ENCODE data around the gene KRTAP19-1.

The KRTAP19-1 gene

GRCh38 chr21:30444204-30444603 lies 36.0 kb downstream of the KRTAP19-1 start:
- CTCF ChIA-PET, result interaction anchor here (0.6 to 2.5 kb wide), 3 partner anchors 8 to 98 kb away, joined by 3 to 8 read pairs (median 3); no protein-coding TSS in a partner anchor
- POLR2A ChIA-PET, result no interaction called here

GRCh38 chr21:30443226-30443625 lies 36.9 kb downstream of the KRTAP19-1 start:
- no peak for TF ChIP-seq FOXK2 (IDR thresholded peaks at IDR 0.05)
- no peak for TF ChIP-seq TARDBP (IDR thresholded peaks at IDR 0.05)
- TF ChIP-seq HDGF (IDR thresholded peaks at IDR 0.05; ENCODE audit: borderline replicate concordance), result no peak
- TF ChIP-seq ARNT (IDR thresholded peaks at IDR 0.05), result no peak
- no peak for TF ChIP-seq SUZ12 (IDR thresholded peaks at IDR 0.05)
- no peak for TF ChIP-seq LEF1 (IDR thresholded peaks at IDR 0.05; ENCODE audit: borderline replicate concordance)
- TF ChIP-seq, protein P1, sequence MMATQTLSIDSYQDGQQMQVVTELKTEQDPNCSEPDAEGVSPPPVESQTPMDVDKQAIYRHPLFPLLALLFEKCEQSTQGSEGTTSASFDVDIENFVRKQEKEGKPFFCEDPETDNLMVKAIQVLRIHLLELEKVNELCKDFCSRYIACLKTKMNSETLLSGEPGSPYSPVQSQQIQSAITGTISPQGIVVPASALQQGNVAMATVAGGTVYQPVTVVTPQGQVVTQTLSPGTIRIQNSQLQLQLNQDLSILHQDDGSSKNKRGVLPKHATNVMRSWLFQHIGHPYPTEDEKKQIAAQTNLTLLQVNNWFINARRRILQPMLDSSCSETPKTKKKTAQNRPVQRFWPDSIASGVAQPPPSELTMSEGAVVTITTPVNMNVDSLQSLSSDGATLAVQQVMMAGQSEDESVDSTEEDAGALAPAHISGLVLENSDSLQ (IDR thresholded peaks at IDR 0.05), result no peak
- no peak for TF ChIP-seq CTBP1 (IDR thresholded peaks at IDR 0.05; ENCODE audit: borderline replicate concordance)
- TF ChIP-seq FOXA1 (IDR thresholded peaks at IDR 0.05), result no peak
- no peak for TF ChIP-seq SP1 (IDR thresholded peaks at IDR 0.05)
- TF ChIP-seq NFRKB (IDR thresholded peaks at IDR 0.05), result no peak
- TF ChIP-seq BHLHE40 (IDR thresholded peaks at IDR 0.05; ENCODE audit: borderline replicate concordance), result no peak
- no peak for TF ChIP-seq ELF4 (IDR thresholded peaks at IDR 0.05)
- no peak for TF ChIP-seq ZNF384 (IDR thresholded peaks at IDR 0.05)
- TF ChIP-seq FOXM1 (IDR thresholded peaks at IDR 0.05; ENCODE audit: borderline replicate concordance), result no peak
- ChIA-PET CTCF (interaction anchor here (0.6 to 2.5 kb wide), 5 partner anchors 9 to 648 kb away, joined by 3 to 8 read pairs (median 3); no protein-coding TSS in a partner anchor), POLR2A (interaction anchor here (0.7 kb wide), 1 partner anchor 34 kb away, joined by 6 read pairs; no protein-coding TSS in a partner anchor)
- no peak for DNase-seq (ENCODE audit: extremely low spot score)

More at GRCh38 chr21:30444204-30444603, 36.0 kb downstream of the KRTAP19-1 start:
- DNase-seq (ENCODE audit: extremely low spot score), result no peak
- TF ChIP-seq L3MBTL2 (conservative IDR thresholded peaks at IDR 0.05) (no peak), FOXA1 (IDR thresholded peaks at IDR 0.05) (no peak), ELF4 (IDR thresholded peaks at IDR 0.05) (no peak), TARDBP (IDR thresholded peaks at IDR 0.05) (no peak), ARNT (IDR thresholded peaks at IDR 0.05) (no peak), BHLHE40 (IDR thresholded peaks at IDR 0.05; ENCODE audit: borderline replicate concordance) (no peak), CTBP1 (IDR thresholded peaks at IDR 0.05; ENCODE audit: borderline replicate concordance) (no peak), FOXK2 (IDR thresholded peaks at IDR 0.05) (no peak), FOXM1 (IDR thresholded peaks at IDR 0.05; ENCODE audit: borderline replicate concordance) (no peak), LEF1 (IDR thresholded peaks at IDR 0.05; ENCODE audit: borderline replicate concordance) (no peak), SUZ12 (IDR thresholded peaks at IDR 0.05) (no peak)
- TF ChIP-seq, protein P1 (IDR thresholded peaks at IDR 0.05), result no peak

GRCh38 chr21:30439975-30440374 lies 40.2 kb downstream of the KRTAP19-1 start, which contains the start of gene KRTAP15-1:
Gene KRTAP15-1 (plus strand): TSS chr21:30440275. CDS start chr21:30440328, 53 bp downstream.
- TF ChIP-seq HDGF (IDR thresholded peaks at IDR 0.05; ENCODE audit: borderline replicate concordance), result no peak
- TF ChIP-seq, protein P1 (IDR thresholded peaks at IDR 0.05), result no peak
- no peak for TF ChIP-seq ZNF384 (IDR thresholded peaks at IDR 0.05)
- TF ChIP-seq SUZ12 (IDR thresholded peaks at IDR 0.05), result no peak
- TF ChIP-seq FOXM1 (IDR thresholded peaks at IDR 0.05; ENCODE audit: borderline replicate concordance), result no peak
- no peak for TF ChIP-seq L3MBTL2 (conservative IDR thresholded peaks at IDR 0.05)
- no peak for TF ChIP-seq NFRKB (IDR thresholded peaks at IDR 0.05)
- TF ChIP-seq ELF4 (IDR thresholded peaks at IDR 0.05), result no peak
- no peak for TF ChIP-seq FOXA1 (IDR thresholded peaks at IDR 0.05)
- no peak for TF ChIP-seq BHLHE40 (IDR thresholded peaks at IDR 0.05; ENCODE audit: borderline replicate concordance)
- TF ChIP-seq LEF1 (IDR thresholded peaks at IDR 0.05; ENCODE audit: borderline replicate concordance), result no peak
- TF ChIP-seq SP1 (IDR thresholded peaks at IDR 0.05), result no peak
- CTCF ChIA-PET, result no interaction called here
- no peak for DNase-seq (ENCODE audit: extremely low spot score)
- POLR2A ChIA-PET, result no interaction called here

- no peak for DNase-seq (ENCODE audit: extremely low spot score)
- POLR2A ChIA-PET, result no interaction called here
- TF ChIP-seq ELF4 (IDR thresholded peaks at IDR 0.05), result no peak
- TF ChIP-seq HDGF (IDR thresholded peaks at IDR 0.05; ENCODE audit: borderline replicate concordance), result no peak
- no peak for TF ChIP-seq ARNT (IDR thresholded peaks at IDR 0.05)
- TF ChIP-seq NFRKB (IDR thresholded peaks at IDR 0.05), result no peak
- no peak for TF ChIP-seq FOXA1 (IDR thresholded peaks at IDR 0.05)
- TF ChIP-seq LEF1 (IDR thresholded peaks at IDR 0.05; ENCODE audit: borderline replicate concordance), result no peak
- no peak for TF ChIP-seq SP1 (IDR thresholded peaks at IDR 0.05)
- no peak for TF ChIP-seq L3MBTL2 (conservative IDR thresholded peaks at IDR 0.05)
- no peak for TF ChIP-seq ZNF384 (IDR thresholded peaks at IDR 0.05)
- no peak for TF ChIP-seq FOXK2 (IDR thresholded peaks at IDR 0.05)
- TF ChIP-seq FOXM1 (IDR thresholded peaks at IDR 0.05; ENCODE audit: borderline replicate concordance), result no peak
- no peak for TF ChIP-seq SUZ12 (IDR thresholded peaks at IDR 0.05)
- no peak for TF ChIP-seq TARDBP (IDR thresholded peaks at IDR 0.05)
- TF ChIP-seq, protein P1 (IDR thresholded peaks at IDR 0.05), result no peak
- no peak for TF ChIP-seq CTBP1 (IDR thresholded peaks at IDR 0.05; ENCODE audit: borderline replicate concordance)
- TF ChIP-seq BHLHE40 (IDR thresholded peaks at IDR 0.05; ENCODE audit: borderline replicate concordance), result no peak
- CTCF ChIA-PET, result no interaction called here
Observed at GRCh38 chr21:30437010-30437565, 43.1 kb downstream of the KRTAP19-1 start.

GRCh38 chr21:30434033-30434631 lies 46.0 kb downstream of the KRTAP19-1 start:
- TF ChIP-seq SP1 (IDR thresholded peaks at IDR 0.05) (no peak), CTBP1 (IDR thresholded peaks at IDR 0.05; ENCODE audit: borderline replicate concordance) (no peak), FOXA1 (IDR thresholded peaks at IDR 0.05) (no peak), ELF4 (IDR thresholded peaks at IDR 0.05) (no peak), BHLHE40 (IDR thresholded peaks at IDR 0.05; ENCODE audit: borderline replicate concordance) (no peak), TARDBP (IDR thresholded peaks at IDR 0.05) (no peak)
- POLR2A ChIA-PET, result no interaction called here
- CTCF ChIA-PET, result interaction anchor here (0.6 to 1.6 kb wide), 6 partner anchors 9 to 488 kb away, joined by 3 to 8 read pairs (median 3); no protein-coding TSS in a partner anchor
- DNase-seq (ENCODE audit: extremely low spot score), result peak; percentile 62
